Esophagus (tissue), 2 donors: ENCODE measurements around the gene HMGN2. TPM values are rescaled to one million over a fixed set of nuclear protein-coding genes. Genes with fewer than 3 reads are reported as not detected.

Experiments used
- H3K27ac ChIP-seq, 2 donors: one replicate each; pipeline ENCODE4 v1.5.1; 2013; ENCODE audit warnings: low read depth in 2 of 2, mild to moderate bottlenecking in 2 of 2, inconsistent platforms in 1 of 2, low read length in 1 of 2, moderate library complexity in 1 of 2
- H3K27me3 ChIP-seq, 2 donors: one replicate each; pipeline ENCODE4 v1.6.1; 2013; ENCODE audit warnings: low read length in 2 of 2, control low read depth in 1 of 2, mild to moderate bottlenecking in 1 of 2; ENCODE audit not compliant: insufficient read depth in 2 of 2, control insufficient read depth in 1 of 2
- H3K36me3 ChIP-seq, 2 donors: one replicate each; pipeline ENCODE4 v1.6.1; 2013; ENCODE audit warnings: low read length in 1 of 2; ENCODE audit not compliant: control insufficient read depth in 2 of 2, insufficient read depth in 2 of 2
- H3K4me1 ChIP-seq, 2 donors: one replicate each; pipeline ENCODE4 v1.6.1; 2013; ENCODE audit warnings: low read length in 1 of 2; ENCODE audit not compliant: control insufficient read depth in 2 of 2, insufficient read depth in 2 of 2
- H3K4me3 ChIP-seq, 2 donors: one replicate each; pipeline ENCODE4 v1.5.1; 2013; ENCODE audit warnings: low read length in 2 of 2, mild to moderate bottlenecking in 2 of 2, low read depth in 1 of 2, moderate library complexity in 1 of 2
- H3K9me3 ChIP-seq, 2 donors: one replicate each; pipeline ENCODE4 v1.6.1; 2013; ENCODE audit warnings: mild to moderate bottlenecking in 2 of 2, low read depth in 1 of 2, low read length in 1 of 2, moderate library complexity in 1 of 2; ENCODE audit not compliant: control insufficient read depth in 2 of 2, insufficient read depth in 1 of 2
- WGBS, 2 donors: extraction: QIAGEN DNeasy Blood & Tissue Kit; methylation state at CpG; one replicate each; pipeline ENCODE4 v1.1.7; 2013; 5-methylcytosine and 5-hydroxymethylcytosine counted together
- polyA plus RNA-seq, 2 donors: library from polyadenylated mRNA; stranded (reverse); fragments of 200-250 nt; gene quantifications; one replicate each; pipeline ENCODE4 v1.2.3, GENCODE V29; 2013
- donor health status: healthy with polysubstance abuse.
- donor health status: Bipolar disorder and iron deficiency.

The HMGN2 gene
- polyA plus RNA-seq, 2 donors, result 314 to 439 TPM

DNA sequence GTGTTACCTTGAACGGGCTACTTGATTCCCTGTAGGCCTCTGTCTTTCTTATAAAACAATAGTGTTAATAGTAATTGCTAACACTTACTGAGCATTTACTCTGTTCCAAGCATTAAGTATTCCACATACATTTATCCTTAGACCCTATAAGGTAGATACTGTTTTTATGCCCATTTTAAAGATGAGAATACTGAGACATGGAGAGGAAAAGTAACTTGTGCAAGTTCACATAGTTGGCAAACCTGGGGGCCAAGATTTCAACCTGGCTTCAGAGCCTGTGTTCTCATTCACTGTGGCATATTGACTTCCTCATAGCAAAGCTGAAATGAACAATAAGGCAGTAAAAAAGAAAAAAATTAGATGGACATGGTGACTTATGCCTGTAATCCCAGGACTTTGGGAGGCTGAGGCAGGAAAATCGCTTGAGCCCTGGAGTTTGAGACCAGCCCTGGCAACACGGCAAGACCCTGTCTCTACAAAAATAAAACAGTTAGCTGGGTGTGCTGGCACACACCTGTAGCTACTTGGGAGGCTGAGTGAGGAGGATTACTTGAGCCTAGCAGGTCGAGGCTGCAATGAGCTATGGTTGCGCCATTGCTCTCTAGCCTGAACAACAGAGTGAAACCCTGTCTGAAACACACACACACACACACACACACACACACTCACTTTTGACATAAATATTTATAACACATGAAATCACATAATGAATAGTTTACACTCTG lies 19.6 kb upstream of the HMGN2 start:
- Histone ChIP-seq H3K4me3 (no peak overlapping the region), H3K27ac (no peak overlapping the region), H3K9me3 (no peaks in the 10 kb centered on the region), H3K36me3 (peaks cover 7 to 10% of the 10 kb centered on the region in 2 donors), H3K4me1 (no peaks in the 10 kb centered on the region), H3K27me3 (no peaks in the 10 kb centered on the region)
- WGBS, 2 donors, result 93 to 97% methylated on average over 5 of the region's 5 CpGs

DNA sequence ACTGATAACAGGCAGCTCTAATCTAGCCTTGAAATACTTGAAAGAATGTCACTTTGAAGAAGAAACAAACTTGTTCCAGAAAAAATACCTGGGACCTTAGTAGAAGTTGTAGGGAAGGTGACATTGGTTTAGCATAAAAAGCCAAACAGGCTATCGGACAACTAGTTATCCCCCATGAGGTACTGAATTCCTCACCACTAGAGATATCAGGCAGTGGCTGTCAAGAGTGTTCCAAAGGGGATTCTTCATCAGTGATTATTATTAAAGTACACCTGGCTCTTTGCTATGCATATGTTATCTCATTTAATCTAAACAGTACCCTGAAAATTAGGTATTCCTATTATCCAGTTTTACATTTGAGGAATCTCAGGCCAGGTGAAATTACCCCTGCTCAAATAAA lies 13.1 kb upstream of the HMGN2 start:
- no peaks in the 10 kb centered on the region for H3K9me3 ChIP-seq
- H3K4me1 ChIP-seq, result no peaks in the 10 kb centered on the region
- 95 to 100% methylated on average over 1 of the region's 1 CpG for WGBS, 2 donors
- H3K36me3 ChIP-seq, result peaks cover 5 to 13% of the 10 kb centered on the region in 2 donors
- H3K27ac ChIP-seq, result no peak overlapping the region
- no peaks in the 10 kb centered on the region for H3K27me3 ChIP-seq
- H3K4me3 ChIP-seq, result no peak overlapping the region

GRCh38 chr1:26459573-26460031 lies 12.6 kb upstream of the HMGN2 start:
- Histone ChIP-seq H3K27ac (no peak overlapping the region), H3K4me3 (no peak overlapping the region), H3K4me1 (no peaks in the 10 kb centered on the region), H3K9me3 (no peaks in the 10 kb centered on the region), H3K27me3 (no peaks in the 10 kb centered on the region), H3K36me3 (peaks cover 6 to 16% of the 10 kb centered on the region in 2 donors)
- WGBS, 2 donors, result 76 to 85% methylated on average over 3 of the region's 3 CpGs

DNA sequence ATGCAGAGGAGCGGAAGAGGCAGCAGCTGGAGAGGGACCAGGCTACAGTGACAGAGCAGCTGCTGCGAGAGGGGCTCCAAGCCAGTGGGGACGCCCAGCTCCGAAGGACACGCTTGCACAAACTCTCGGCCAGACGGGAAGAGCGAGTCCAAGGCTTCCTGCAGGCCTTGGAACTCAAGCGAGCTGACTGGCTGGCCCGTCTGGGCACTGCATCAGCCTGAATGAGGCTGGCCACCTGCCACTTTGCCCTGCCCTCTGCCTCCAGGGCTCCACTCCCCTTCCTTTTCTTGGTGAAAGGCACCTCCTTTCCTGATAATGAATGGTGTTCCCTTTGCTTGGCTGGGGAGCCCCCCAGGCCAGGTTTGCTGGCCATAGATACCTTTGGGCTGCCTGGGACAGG lies 3.3 kb upstream of the HMGN2 start:
- H3K4me1 ChIP-seq, result peaks cover 8 to 22% of the 10 kb centered on the region in 2 donors
- H3K36me3 ChIP-seq, result peaks cover 17 to 25% of the 10 kb centered on the region in 2 donors
- H3K4me3 ChIP-seq, result no peak overlapping the region
- 46 to 49% methylated on average over 10 of the region's 10 CpGs for WGBS, 2 donors
- no peaks in the 10 kb centered on the region for H3K9me3 ChIP-seq
- H3K27me3 ChIP-seq, result no peaks in the 10 kb centered on the region
- peak overlapping the region; percentile 84 to 94 for H3K27ac ChIP-seq

DNA sequence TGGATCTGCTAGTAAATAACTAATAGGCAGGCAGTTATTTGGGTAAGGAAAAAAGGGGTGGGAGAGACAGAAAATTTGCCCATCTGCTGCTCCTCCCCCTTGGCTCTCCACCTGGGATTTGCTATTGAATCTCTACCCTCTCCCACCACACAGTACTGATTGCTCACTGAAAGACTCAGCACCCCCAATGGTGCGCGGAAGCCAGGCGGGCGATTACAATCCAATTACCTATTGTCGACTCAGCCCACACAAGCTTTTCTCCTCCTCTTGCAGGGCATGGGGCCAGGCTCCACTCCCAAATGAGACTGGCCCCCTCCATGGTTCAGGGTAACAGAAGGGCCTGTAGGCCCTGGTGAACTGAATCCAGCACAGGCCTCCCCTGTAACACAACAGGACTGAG lies 2.7 kb upstream of the HMGN2 start:
- Histone ChIP-seq H3K4me1 (peaks cover 8 to 22% of the 10 kb centered on the region in 2 donors), H3K36me3 (peaks cover 16 to 23% of the 10 kb centered on the region in 2 donors), H3K9me3 (no peaks in the 10 kb centered on the region), H3K4me3 (no peak overlapping the region), H3K27ac (peak overlapping the region; percentile 84 to 94), H3K27me3 (no peaks in the 10 kb centered on the region)
- 71 to 75% methylated on average over 5 of the region's 5 CpGs for WGBS, 2 donors

- Histone ChIP-seq H3K4me1 (peaks cover 8 to 22% of the 10 kb centered on the region in 2 donors), H3K36me3 (peaks cover 8 to 16% of the 10 kb centered on the region in 2 donors), H3K27ac (peak overlapping the region in 1 of 2 donors; percentile 100)
Observed at GRCh38 chr1:26470878-26471497, 1.3 kb upstream of the HMGN2 start.

GRCh38 chr1:26471498-26472319 lies 531 bp upstream of the HMGN2 start:
- WGBS, 2 donors, result 0 to 1% methylated on average over 50 to 52 of the region's 52 CpGs
- Histone ChIP-seq H3K27me3 (no peaks in the 10 kb centered on the region), H3K9me3 (no peaks in the 10 kb centered on the region), H3K4me1 (peaks cover 8 to 22% of the 10 kb centered on the region in 2 donors), H3K36me3 (peaks cover 7 to 11% of the 10 kb centered on the region in 2 donors), H3K27ac (peak overlapping the region; percentile 96 to 100), H3K4me3 (peak overlapping the region; percentile 34 to 98)

More at GRCh38 chr1:26470878-26471497, 1.3 kb upstream of the HMGN2 start:
- WGBS, 2 donors, result 29% methylated on average over 14 of the region's 14 CpGs
- H3K9me3 ChIP-seq, result no peaks in the 10 kb centered on the region
- no peaks in the 10 kb centered on the region for H3K27me3 ChIP-seq
- peak overlapping the region in 1 of 2 donors; percentile 98 for H3K4me3 ChIP-seq

DNA sequence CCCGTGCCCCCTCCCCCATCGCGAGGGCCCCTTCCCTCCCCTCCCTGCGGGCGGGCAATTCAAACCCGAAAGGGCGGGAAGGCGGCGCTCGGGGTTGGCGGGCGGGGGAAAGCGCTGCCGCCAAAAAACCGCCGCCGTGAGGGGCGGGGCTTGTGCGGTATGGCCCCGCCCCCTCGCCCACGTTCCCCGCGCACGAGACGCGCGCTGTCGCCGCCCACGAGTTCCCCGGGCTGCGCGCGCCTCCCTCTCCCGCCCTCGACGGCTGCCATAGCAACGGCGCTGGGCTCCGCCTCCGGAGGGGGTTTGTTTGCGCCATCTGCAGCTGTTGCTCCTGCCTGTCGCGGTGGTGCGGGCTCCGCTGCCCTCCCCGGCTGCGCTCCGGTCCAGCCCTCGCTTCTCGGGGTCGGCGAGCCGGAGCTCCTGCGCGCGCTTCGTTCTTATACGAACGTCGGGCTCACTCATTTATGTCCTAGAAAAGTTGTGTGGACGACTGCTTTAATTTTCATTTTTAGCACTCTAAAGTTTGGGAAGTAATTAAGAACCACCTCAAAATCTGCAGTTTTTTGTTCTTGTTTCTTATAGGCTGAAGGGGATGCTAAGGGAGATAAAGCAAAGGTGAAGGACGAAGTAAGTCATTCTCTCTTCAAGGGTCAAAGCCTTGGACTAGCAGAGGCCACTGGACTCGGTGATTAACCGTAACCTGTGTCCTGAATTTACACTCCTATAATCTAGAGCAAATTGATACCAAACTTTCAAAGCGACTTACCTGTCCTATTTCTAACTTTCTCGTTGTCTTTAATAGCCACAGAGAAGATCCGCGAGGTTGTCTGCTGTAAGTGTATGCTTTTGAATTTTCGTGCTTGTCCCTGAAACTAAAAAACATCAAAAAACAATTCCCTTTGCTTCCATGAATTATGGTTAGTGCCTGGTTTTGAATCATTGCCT lies 933 bp downstream of the HMGN2 start:
- WGBS, 2 donors, result 3 to 4% methylated on average over 38 to 71 of the region's 71 CpGs

More for the DNA sequence above, 933 bp downstream of the HMGN2 start:
- peak overlapping the region; percentile 96 to 100 for H3K27ac ChIP-seq
- H3K4me3 ChIP-seq, result peak overlapping the region; percentile 85 to 98
- no peaks in the 10 kb centered on the region for H3K27me3 ChIP-seq
- H3K36me3 ChIP-seq, result peaks cover 3 to 13% of the 10 kb centered on the region in 2 donors
- no peaks in the 10 kb centered on the region for H3K9me3 ChIP-seq
- peaks cover 4 to 22% of the 10 kb centered on the region in 2 donors for H3K4me1 ChIP-seq
